ENCODE results near the gene SORCS2.

SORCS2 gene

GRCh38 chr4:7362862-7363430 lies 170.6 kb downstream of the SORCS2 start:
- no peak for DNase-seq

DNA sequence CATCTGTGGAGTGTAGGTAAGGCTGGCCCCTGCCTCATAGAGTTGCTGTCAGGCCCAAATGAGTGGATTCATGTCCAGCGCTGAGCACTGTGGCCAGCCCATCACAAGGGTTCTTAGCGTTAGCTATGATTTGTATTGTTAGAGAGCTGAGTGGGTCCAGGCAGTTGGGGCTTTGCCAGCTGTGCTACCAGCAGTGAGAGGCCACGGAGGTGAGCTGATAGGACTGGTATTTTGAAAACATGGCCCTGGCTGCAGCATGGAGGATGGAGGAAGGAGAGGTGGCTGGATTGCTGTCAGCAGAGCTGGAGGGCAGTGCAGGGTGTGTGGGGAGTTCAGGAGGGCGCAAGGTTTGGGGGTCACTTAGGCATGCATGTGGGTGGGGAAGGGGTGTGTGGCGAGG lies 172.6 kb downstream of the SORCS2 start:
- DNase-seq: no peak

DNA sequence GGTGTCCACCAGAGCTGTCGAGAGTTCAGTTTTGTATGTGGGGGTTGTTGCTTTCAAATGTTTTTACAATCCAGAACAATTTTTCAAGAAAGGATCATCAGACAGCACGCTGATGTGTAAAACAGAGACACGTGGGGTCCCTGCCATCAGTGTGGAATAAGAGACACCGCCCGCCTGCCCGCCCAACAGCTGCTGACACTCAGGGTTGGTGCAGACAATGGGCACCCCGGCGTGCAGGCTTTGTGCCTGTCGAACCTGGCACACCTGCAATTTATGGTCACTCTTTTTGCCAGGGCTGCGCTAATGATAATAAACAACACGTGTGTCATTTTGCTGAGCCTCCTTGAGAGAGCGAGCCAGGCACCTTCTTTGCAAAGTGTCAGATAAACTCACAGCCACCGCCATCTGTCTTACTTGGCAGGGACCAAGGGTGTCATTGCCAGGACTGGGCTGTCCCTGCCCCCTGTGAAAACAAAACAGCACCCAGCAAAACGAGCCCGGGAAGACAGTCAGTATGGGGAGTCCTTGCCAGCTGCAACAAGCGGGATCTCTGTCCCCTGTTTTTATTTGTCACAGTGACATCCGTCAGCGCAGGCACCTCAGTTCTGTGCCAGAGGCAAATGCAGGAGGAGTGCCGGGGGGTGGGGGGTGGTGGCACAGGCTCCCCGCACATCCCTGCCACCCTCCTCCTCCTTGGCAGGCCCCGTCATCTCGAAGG lies 173.3 kb downstream of the SORCS2 start:
- no peak for DNase-seq

DNA sequence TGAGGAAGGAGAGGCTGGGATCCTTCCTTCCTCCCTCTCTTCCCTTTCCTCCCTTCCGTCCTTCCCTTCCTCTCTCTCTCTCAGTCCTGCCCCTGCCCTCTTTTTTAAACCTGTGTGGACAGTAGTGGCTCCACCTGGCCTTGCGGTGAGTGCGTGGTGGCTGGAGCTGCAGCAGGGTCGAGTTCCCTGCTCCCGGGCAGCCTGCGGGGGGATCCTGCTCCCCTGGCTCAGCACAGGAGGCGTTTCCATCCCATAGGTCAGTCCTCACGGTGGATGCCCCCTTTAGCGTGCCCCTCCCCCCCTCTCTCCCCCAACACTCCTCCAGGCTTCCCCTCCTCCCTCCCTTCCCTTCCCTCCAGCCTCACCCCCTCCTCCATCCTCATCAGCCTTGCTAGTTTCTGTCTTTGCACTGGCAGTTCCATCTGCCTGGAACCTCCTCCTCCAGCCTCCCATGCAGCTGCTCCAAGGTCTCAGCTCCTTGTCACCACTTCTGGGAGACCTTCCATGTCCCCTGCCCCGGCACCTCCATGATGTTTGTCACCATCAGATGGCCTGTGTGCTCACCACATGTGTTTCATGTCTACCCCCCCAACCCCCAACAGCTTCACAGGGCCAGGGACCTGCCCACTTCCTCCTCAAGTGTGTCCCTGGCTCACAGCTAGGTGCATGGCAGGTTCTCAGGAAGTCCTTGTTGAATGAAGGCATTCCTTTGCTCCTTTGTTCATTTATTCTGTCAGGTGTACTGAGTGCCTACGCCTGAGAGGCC lies 174.0 kb downstream of the SORCS2 start:
- no peak for DNase-seq

GRCh38 chr4:7366954-7367353 lies 174.6 kb downstream of the SORCS2 start:
- no peak for DNase-seq

DNA sequence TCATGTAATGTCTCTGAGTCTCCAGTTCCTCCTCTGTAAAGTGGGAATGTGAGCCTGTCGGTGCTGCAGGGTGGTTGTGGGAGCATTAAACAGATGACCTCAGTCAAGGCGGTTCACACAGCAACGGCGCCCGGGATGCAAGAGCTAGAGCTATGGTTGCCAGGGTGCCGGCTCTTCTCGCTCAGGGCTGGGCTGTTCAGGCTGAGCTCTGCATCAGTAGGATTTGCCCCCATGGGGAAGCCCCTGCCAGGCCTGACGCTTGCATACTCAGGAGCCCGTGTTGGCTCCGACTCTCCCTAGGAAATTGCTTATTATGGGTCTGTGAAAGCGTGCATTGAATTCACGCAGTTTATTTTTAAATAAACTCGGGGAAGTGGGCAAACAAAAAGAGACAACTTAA lies 175.1 kb downstream of the SORCS2 start:
- no peak for DNase-seq

- no peak for DNase-seq
Measured at GRCh38 chr4:7367864-7368277, 175.5 kb downstream of the SORCS2 start.

DNA sequence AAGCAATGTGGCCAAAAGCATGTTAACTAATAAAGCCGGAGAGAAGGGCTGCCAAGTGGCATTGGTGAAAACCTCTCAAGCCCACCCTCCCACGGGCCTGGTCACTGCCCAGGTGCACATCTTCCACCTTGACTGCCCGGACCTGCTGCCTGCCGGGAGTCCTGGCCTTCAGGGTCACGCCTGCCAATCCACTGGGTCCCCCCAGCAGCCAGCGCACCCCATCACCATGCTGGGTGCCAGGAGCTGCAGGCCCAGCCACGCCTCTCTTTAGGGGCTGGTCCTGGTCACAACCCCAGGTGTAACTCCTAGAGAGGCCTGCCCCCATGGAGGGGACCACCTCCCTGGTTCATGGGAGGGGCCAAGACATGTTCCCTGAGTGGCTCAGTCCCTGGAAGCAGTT lies 176.0 kb downstream of the SORCS2 start:
- no peak for DNase-seq

- DNase-seq: no peak
Measured at GRCh38 chr4:7369511-7369910, 177.2 kb downstream of the SORCS2 start.

DNA sequence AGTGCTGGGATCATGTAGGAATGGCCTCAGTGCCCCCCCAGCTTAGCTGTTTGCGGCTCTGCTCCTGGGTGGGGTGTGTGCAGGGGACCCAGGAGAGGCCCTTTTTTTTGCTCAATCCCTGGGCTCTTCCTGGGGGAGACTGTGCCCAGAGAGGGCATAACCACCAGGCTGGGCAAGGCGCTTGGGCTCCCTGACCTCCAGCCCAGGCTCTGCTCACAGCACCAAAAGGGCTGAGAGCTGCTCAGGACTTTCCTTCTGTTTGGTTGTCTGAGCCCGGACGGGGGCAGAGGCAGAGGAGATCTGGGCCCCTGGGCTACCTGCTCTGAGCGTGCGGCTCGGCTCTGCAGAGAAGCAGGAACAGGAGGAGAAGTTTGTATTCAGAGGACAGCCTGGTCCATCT lies 177.7 kb downstream of the SORCS2 start:
- no peak for DNase-seq

GRCh38 chr4:7371210-7371941 lies 179.0 kb downstream of the SORCS2 start:
- DNase-seq: no peak

DNA sequence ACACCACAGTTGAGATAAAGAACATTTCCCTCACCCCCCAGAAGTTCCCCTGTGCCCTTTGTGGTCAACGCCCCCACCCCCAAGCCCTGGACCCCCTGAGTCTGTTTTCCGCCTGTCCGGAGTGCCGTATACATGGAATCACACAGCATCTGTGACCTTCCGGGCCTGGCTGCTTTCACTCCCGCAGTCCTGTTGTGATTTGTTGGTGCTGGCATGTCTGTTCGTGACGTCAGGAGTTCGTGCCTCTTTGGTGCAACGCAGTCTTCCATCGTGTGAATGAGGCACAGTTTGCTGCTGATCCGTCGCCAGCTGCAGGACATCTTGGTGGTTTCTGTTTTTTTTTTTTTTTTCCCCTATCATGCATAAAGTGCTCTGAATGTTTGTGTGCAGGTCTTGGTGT lies 180.3 kb downstream of the SORCS2 start:
- DNase-seq: no peak

DNA sequence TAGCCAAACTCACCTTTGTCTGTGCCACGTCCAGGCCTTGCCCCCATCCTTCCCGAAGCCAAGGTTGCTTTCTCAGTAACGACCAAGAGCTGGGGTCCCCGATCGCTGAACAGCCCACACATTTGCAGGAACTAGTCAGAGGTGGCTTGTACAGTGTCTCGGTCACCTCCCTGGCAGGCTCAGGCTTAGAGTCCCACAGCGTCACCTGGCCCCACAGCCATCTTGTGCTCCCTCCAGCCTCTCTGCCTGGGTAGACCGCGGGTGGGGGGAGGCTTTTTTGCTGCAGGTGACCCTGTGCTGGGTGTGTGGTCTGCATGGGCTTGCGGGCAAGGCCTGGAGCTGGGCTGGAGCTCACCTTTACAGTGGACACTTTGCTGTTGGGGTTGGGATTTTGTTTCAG lies 182.2 kb downstream of the SORCS2 start:
- no peak for DNase-seq

GRCh38 chr4:7375427-7375826 lies 183.1 kb downstream of the SORCS2 start:
- DNase-seq: no peak

DNA sequence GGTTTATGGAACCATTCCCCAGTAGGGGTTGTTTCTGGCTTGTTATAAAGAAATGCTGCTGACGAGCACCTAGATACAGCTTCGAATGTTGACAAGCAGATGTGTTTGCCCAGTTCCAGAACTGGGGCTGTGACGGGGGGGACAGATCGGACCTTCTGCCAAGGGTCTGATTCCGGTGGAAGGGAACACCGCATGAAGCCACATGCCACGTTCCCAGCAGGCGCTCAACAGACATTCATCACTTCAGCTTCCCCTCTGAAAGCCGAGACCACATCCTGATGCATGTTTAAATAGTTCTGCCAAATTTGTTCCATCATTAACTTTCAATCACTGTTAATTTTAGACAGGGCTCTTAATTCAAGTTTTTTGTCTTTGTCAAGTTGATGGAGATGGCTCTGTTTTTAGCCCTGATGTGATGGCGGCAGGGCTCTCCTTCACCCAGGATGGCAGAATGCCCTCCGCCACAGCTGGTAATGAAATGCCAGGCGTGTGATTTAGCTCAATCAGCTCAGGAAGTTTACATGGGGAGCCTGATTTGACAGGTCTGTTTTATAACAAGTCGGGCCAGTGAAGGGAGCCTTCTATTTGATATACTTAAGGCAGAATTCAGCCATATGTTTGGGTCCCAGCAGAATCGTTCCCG lies 185.0 kb downstream of the SORCS2 start:
- no peak for DNase-seq

DNA sequence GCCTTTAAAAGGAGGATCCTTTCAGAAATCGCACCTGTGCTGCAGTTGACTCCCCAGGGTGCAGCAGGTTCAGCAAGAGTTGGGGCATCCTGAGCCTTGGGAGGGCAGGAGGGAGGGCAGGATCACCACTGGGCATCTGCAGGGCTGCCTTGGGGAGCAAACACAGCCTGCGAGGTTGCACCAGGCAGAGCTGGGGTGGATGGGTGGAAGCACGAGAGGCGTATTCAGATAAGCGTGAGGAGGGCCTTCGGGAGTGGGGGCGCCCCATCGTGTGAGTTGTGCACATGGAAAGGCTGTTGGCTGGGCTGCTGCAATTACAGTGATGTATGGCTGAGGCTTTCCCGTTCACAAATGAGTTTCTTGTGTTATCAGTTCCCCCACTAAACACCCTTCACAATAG lies 186.8 kb downstream of the SORCS2 start:
- DNase-seq: no peak

DNA sequence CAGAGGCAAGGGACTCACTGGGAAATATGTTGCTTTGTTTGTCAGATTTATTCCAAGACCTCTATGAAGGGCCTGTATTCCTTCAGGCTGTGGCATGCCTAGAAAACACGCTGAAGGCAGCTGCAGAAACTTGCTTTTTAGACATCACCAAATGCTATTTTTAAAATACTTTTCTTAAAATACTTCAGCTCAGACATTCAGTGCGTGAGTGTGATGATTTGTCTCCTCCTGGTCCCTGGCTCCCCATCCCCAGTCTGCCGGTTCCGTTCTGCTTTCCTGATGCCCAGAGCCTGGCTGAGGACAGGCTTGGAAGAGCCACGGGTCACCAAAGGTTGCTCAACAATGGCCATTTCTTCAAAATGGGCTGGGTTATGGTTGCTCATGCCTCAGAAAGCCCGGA lies 187.4 kb downstream of the SORCS2 start:
- no peak for DNase-seq

DNA sequence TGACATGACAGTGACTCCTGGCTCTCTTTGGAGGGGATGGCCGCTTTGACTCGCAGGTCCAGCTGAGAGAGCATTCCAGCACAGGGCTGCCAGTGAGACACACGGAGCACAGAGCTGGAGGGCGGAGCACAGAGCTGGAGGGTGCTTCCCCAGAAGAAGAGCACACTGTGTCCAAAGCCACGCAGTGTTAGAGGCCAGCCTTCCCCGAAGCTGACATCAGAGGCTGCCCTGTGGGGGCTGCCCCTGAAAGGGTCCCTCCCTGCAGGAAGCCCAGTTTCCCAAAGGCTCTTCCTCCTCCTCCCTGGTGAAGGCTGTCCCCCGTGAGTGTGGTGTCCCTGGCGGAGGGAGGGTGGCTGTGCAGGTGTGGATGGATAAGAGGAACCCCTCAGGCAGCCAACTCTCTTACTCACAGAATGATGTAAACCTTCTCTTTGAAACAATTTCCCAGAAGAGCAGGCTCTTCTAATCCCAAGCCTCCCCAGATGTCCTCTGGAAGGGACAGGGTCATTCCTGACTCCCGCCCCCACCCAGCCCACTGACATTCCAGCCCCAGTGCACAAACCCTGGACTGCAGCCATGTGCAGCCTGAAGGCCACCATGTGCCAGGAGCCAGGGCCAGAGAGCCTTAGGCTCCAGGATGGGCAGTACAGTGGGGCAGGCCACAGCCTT lies 189.0 kb downstream of the SORCS2 start:
- no peak for DNase-seq

DNA sequence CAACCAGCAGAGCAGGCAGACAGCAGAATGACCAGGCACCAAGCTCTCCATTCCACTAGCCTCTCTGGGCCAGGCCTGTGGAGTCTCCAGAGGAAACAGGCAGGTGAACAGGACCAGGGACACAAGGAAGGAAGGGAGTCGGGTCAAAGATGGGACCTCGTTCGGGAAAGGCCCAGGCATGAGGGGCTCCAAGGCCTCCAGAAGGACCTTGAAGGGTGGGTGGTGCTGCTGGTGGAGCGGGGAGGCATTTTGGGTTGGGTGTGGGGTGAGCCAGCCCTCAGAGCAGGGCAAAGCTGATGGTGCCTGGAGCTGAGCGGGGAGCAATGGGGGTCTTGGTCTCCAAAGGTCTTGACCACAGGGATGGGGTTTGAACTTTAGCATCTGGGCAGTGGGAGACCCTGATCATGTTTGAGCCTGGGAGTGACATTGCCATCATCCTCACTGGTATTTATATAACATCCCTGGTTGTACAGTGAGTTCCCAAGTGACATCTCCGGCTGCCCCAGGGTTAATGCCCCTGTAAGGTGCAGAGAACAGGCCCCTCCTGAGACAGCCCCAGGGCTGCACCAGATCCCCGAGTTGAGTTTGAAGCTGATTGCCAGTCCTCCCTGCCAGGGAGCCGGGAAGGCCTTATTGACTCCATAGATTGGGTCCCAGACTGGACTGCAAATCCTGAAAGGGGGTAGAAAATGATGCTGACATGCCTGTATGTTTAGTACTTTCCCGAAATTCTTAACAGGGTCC lies 189.7 kb downstream of the SORCS2 start:
- DNase-seq: no peak

GRCh38 chr4:7382634-7383014 lies 190.3 kb downstream of the SORCS2 start:
- no peak for DNase-seq

- DNase-seq: no peak
Measured at GRCh38 chr4:7383266-7383665, 190.9 kb downstream of the SORCS2 start.

Measured in CD4-positive, alpha-beta T cell treated with Interleukin-17A for 4 hours (primary cell).